Stimulated activated memory B cell treated with anti-CD40 and anti-IgM and Interleukin-4, amounts not matched to agents 10 μg/mL and 1 μg/mL and 100 μg/mL, for 72 hours (primary cell): Measurements from ENCODE around the gene EHD2.
"Not testable (repeated sequence)": the region's sequence is repeated elsewhere in the genome, so short reads cannot be mapped to it uniquely, and the experiment has no call there.

Experiments
- ATAC-seq: fragments of 150-1000 bp; cut with Tn5 transposase; 2 replicates; pipeline ENCODE4 v1.10.0; 2021
- H3K27ac Mint-ChIP-seq: one replicate; pipeline ENCODE4 v1.8.0; 2022; ENCODE audit warnings: mild to moderate bottlenecking, mixed read lengths
- H3K27me3 Mint-ChIP-seq: one replicate; pipeline ENCODE4 v1.8.0; 2022; ENCODE audit warnings: mixed read lengths
- H3K36me3 Mint-ChIP-seq: one replicate; pipeline ENCODE4 v1.8.0; 2022; ENCODE audit warnings: mixed read lengths
- H3K4me1 Mint-ChIP-seq: one replicate; pipeline ENCODE4 v1.8.0; 2022; ENCODE audit warnings: mixed read lengths
- H3K4me3 Mint-ChIP-seq: one replicate; pipeline ENCODE4 v1.8.0; 2022; ENCODE audit warnings: mild to moderate bottlenecking, moderate library complexity, mixed read lengths
- H3K9me3 Mint-ChIP-seq: one replicate; pipeline ENCODE4 v1.8.0; 2022; ENCODE audit warnings: mixed read lengths

The EHD2 gene

DNA sequence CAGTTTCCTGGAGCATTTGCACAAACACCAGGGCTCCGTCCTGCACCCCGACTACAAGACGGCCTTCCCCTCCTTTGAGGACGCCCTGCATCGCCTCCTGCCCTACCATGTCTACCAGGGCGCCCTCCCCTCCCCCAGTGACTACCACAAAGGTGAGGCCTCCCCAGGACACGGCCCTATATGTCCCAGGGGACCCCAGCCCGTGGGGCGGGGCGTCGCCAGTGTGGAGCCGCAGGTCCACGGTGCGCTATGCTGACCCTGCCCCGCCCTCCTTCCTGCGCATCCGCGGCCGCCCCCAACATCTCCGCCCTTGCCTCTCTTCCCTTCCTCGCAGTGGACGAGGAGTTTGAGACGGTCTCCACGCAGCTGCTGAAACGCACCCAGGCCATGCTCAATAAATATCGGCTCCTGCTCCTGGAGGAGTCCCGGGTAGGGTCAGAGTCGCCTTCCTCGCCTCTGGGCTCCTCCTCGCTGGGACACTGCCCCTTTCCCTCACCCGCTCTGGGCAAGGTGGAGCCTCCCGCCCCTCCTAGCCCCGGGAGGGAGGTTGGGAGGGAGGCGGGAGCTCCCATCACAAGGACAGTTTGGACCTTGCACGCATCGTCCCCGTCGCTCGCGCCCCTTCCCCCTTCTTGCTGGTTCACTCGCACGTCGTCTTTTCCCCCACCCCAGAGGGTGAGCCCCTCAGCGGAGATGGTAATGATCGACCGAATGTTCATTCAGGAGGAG lies 14.4 kb upstream of the EHD2 start:
- Mint-ChIP-seq H3K4me3 (no peak overlapping the region), H3K36me3 (peaks cover 39% of the 10 kb centered on the region), H3K9me3 (no peaks in the 10 kb centered on the region), H3K27me3 (no peaks in the 10 kb centered on the region), H3K4me1 (peaks cover 4% of the 10 kb centered on the region), H3K27ac (peak overlapping the region; percentile 57)
- ATAC-seq, result no peak

DNA sequence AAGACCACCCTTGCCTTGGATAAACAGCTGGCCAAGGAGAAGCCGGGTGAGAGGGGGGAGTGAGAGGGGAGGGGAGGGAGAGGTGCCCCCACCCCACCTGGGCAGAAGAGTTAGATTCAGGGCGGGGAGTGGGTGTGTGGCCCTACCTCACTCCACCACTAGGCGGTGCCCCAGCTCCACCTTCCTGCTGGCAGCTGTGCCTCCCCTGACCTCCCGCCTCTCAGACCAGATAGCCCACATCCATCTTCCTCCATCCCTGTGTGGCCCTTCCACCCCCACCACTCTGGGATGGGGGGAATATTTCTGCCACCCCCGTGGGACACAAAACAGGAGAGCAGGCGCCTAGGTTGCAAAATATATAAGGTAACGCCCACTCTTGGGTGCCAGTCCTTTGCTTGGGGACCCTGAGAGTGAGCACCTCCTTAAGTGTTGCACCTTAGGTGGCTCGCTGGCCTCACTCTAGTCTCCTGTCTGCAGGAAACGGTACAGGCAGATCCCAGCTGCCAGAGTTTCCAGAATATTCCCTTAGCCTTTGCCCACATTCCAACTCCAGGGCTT lies 13.8 kb upstream of the EHD2 start:
- Mint-ChIP-seq H3K27ac (no peak overlapping the region), H3K36me3 (peaks cover 43% of the 10 kb centered on the region), H3K9me3 (no peaks in the 10 kb centered on the region), H3K4me3 (no peak overlapping the region), H3K27me3 (no peaks in the 10 kb centered on the region), H3K4me1 (peaks cover 4% of the 10 kb centered on the region)
- ATAC-seq, result no peak

DNA sequence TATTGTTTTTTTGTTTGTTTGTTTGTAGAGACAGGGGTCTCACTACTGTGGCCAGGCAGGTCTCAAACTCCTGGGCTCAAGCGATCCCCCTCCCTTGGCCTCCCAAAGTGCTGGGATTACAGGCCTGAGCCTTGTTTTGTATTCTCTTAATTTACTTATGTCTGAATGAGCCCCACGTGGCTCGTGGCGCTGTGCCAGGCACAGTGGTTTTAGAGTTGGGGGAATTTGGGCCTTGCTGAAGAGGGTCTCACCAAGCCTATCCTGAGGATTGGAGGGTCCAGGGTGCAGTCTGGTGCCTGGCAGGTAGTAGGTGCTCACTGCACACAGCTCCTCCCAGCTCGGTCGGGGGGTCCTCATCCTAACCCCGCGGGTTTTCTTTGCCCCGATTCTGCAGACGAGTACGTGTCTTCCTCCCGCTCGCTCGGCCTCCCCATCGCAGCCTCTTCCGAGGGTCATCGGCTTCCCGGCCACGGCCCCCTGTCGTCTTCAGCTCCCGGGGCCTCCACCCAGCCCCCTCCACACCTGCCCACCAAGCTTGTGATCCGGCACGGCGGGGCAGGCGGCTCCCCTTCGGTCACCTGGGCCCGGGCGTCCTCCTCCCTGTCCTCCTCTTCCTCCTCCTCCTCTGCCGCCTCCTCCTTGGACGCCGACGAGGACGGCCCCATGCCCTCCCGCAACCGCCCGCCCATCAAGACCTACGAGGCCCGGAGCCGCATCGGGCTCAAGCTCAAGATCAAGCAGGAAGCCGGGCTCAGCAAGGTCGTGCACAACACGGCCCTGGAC lies 12.1 kb upstream of the EHD2 start:
- H3K4me1 Mint-ChIP-seq, result peaks cover 4% of the 10 kb centered on the region
- ATAC-seq, result no peak
- H3K36me3 Mint-ChIP-seq, result peaks cover 34% of the 10 kb centered on the region
- H3K27me3 Mint-ChIP-seq, result peaks cover 1% of the 10 kb centered on the region
- no peaks in the 10 kb centered on the region for H3K9me3 Mint-ChIP-seq
- H3K4me3 Mint-ChIP-seq, result no peak overlapping the region
- no peak overlapping the region for H3K27ac Mint-ChIP-seq

DNA sequence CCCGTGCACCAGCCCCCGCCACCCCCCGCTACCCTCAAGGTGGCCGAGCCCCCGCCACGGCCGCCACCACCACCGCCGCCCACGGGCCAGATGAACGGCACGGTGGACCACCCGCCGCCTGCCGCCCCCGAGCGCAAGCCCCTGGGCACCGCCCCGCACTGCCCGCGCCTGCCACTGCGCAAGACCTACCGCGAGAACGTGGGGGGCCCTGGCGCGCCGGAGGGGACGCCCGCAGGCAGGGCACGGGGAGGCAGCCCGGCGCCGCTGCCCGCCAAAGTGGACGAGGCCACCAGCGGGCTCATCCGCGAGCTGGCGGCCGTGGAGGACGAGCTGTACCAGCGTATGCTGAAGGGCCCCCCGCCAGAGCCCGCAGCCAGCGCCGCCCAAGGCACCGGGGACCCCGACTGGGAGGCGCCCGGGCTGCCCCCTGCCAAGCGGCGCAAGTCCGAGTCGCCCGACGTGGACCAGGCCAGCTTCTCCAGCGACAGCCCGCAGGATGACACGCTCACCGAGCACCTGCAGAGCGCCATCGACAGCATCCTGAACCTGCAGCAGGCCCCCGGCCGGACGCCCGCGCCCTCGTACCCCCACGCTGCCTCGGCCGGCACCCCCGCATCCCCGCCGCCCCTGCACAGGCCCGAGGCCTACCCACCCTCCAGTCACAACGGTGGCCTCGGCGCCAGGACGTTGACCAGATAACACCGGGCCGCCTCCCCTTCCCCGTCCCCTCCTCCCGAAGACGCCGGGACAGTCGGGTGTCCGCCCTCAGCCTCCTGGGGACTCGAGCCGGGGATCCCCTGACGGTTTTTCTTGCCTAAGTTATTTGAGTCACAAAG lies 11.3 kb upstream of the EHD2 start:
- no peaks in the 10 kb centered on the region for H3K9me3 Mint-ChIP-seq
- peak; percentile 58 for ATAC-seq

DNA sequence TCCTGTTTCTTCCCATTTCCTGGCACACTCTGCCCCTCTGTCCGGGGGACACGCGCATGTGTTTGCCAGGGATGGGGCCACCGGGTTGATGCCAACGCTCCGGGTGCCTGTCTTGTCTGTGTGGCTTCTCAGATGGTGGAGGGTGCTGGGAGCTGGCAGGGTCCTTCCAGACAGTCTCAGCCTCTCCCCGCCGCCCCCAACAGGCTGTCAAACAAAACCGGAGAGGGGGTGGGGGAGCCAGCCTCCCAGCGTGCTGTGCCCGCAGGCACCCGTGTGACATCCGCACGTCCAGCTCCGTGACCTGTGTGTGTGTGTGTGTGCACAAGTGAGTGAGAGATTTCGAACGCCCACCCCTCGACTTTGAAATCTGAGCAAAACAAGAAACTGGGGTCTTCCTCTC lies 10.6 kb upstream of the EHD2 start:
- H3K36me3 Mint-ChIP-seq, result peaks cover 34% of the 10 kb centered on the region
- H3K4me3 Mint-ChIP-seq, result no peak overlapping the region
- H3K27me3 Mint-ChIP-seq, result peaks cover 17% of the 10 kb centered on the region
- no peak for ATAC-seq
- H3K4me1 Mint-ChIP-seq, result peaks cover 14% of the 10 kb centered on the region
- H3K9me3 Mint-ChIP-seq, result no peaks in the 10 kb centered on the region
- no peak overlapping the region for H3K27ac Mint-ChIP-seq

More for the DNA sequence above, 11.3 kb upstream of the EHD2 start:
- H3K4me3 Mint-ChIP-seq, result no peak overlapping the region
- H3K27ac Mint-ChIP-seq, result no peak overlapping the region
- peaks cover 34% of the 10 kb centered on the region for H3K36me3 Mint-ChIP-seq
- H3K4me1 Mint-ChIP-seq, result peaks cover 7% of the 10 kb centered on the region
- H3K27me3 Mint-ChIP-seq, result peaks cover 9% of the 10 kb centered on the region

DNA sequence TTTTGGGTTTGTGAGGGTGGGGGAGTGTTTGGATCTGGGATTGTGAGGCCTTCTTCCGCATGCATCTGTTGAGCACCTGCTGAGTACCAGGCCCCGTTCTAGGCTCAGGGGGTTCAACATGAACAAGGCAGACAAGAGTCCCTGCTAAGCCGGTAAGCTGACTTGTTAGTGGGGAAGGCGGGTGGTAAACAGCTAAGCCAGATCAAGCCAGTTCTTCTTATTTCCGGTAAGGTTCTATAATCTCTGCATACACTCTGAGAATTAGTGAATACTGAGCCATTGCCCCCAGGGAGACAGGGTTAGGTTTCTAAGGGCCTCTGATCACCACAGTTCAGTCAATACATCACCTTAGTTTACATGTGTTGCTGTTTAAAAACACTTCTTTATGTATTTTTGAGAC lies 9.9 kb upstream of the EHD2 start:
- no peak overlapping the region for H3K27ac Mint-ChIP-seq
- peaks cover 18% of the 10 kb centered on the region for H3K27me3 Mint-ChIP-seq
- ATAC-seq, result no peak
- peaks cover 14% of the 10 kb centered on the region for H3K4me1 Mint-ChIP-seq
- no peaks in the 10 kb centered on the region for H3K9me3 Mint-ChIP-seq
- peaks cover 34% of the 10 kb centered on the region for H3K36me3 Mint-ChIP-seq
- no peak overlapping the region for H3K4me3 Mint-ChIP-seq

DNA sequence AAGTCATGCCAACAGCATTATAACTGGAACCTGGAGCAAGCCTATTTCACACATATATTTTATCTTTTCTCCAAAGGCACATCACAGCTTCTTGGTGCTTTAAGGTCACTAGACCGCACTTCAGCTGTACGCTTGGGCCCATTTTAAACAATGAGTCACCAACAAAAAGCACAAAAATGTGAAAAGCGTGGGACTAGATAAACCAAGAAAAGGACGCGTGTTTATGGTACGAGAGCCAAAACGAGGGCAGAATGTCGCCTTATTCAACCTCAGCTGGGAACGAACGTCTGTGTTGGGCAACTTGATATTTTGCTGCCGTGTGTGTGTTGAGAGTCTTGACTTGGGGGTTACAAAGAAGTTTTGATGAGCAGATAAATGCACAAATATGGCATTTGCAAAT lies 9.2 kb upstream of the EHD2 start:
- no peaks in the 10 kb centered on the region for H3K9me3 Mint-ChIP-seq
- H3K36me3 Mint-ChIP-seq, result peaks cover 29% of the 10 kb centered on the region
- H3K4me3 Mint-ChIP-seq, result no peak overlapping the region
- peaks cover 18% of the 10 kb centered on the region for H3K27me3 Mint-ChIP-seq
- ATAC-seq, result no peak
- H3K27ac Mint-ChIP-seq, result no peak overlapping the region
- H3K4me1 Mint-ChIP-seq, result peaks cover 10% of the 10 kb centered on the region

DNA sequence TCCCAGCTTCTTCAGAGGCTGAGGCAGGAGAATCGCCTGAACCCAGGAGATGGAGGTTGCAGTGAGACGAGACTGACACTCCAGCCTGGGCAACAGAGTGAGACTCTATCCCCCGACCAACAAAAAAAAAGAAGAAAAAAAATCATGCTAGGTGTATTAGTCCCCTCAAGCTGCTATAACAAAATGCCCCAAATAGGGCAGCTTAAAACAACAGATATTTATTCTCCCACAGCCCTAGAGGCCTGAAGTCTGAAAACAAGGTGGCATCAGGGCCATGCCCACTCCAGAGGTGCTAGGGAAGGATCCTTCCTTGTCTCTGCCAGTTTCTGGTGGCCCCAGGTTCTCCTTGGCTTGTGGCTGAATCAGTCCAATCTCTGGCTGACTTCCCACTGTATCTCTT lies 8.6 kb upstream of the EHD2 start:
- Mint-ChIP-seq H3K4me3 (no peak overlapping the region), H3K9me3 (no peaks in the 10 kb centered on the region), H3K36me3 (peaks cover 25% of the 10 kb centered on the region), H3K4me1 (peaks cover 10% of the 10 kb centered on the region), H3K27ac (no peak overlapping the region), H3K27me3 (peaks cover 18% of the 10 kb centered on the region)
- no peak for ATAC-seq

DNA sequence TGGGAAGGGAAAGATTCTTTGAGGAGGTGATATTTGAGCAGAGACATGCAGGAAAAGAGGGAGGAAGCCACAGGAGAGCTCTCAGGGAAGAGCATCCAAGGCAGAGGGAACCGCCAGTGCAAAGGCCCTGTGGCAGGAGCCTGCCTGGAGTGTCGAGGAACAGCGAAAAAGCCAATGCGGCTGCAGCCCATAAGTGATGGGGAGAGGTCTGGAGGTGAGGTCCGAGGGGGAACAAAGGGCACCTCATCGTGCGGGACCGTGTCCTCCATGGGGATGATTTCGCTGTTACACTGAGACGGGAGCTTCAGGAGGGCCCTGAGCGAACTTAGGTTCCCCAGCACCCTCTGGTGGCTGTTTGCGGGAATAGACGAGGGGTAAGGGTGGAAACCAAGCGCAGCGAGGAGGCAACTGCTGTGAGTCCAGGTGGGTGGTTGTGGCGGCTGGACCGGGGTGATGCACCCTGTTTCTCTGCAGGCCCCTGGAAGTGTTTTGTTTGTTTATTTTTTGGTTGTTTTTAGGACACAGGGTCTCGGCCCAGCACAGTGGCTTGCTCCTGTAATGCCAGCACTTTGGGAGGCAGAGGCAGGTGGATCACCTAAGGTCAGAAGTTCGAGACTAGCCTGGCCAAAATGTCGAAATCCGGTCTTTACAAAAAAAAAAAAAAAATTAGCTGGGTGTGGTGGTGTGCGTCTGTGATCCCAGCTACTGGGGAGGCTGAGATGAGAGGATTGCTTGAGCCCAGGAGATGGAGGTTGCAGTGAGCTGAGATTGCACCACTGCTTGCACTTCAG lies 5.9 kb upstream of the EHD2 start:
- Mint-ChIP-seq H3K27ac (no peak overlapping the region), H3K4me1 (peaks cover 10% of the 10 kb centered on the region), H3K27me3 (peaks cover 31% of the 10 kb centered on the region), H3K9me3 (no peaks in the 10 kb centered on the region), H3K4me3 (no peak overlapping the region), H3K36me3 (peaks cover 18% of the 10 kb centered on the region)
- peak; percentile 83 for ATAC-seq

DNA sequence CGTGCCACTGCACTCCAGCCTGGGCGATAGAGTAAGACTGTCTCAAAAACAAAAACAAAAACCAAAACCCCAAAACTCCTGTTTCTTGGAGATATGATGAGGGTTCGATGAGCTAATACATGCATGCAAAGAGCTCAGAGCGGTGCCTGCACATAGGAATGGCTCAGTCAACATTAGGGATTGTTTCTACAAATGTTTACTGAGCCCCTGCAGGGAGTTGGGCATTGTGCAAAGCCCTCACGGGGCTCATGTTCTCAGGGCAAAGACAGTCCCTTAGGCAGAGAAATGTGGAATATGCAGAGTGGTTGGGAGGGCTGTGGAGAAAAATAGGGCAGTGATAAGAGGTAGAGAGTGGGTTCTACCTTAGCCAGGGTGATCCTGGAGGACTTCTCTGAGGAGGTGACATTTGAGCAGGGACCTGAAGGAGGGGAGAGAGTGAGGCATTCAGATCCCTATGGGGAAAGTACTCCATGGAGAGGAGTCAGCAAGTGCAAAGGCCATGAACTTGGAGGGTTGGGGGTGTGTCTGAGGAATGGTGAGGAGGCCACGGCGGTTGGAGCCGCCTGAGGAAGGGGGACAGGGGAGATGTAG lies 1.5 kb upstream of the EHD2 start:
- Mint-ChIP-seq H3K4me3 (no peak overlapping the region), H3K27me3 (peaks cover 67% of the 10 kb centered on the region), H3K36me3 (peaks cover 6% of the 10 kb centered on the region), H3K27ac (no peak overlapping the region), H3K4me1 (peaks cover 8% of the 10 kb centered on the region), H3K9me3 (peaks cover 7% of the 10 kb centered on the region)
- ATAC-seq, result no peak

DNA sequence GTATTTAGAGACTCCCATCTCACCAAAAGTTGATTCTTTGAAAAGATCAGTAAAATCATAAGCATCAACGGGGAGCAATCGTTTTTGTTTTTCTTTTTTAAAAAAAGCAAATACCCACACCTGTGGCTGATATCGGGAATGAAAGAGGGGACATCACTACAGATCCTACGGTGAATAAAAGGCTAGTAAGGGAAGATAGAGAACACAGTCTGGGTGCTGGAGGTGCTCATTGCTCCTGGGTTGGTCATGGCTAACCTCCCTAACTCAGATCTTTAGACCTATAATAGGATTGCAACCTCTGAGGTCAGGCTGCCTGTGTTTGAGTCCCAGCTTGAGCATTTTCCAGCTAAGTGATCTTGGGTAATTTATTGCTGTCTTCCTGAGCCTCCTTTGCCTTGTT lies 1.1 kb downstream of the EHD2 start:
- ATAC-seq, result no peak
- Mint-ChIP-seq H3K4me1 (no peaks in the 10 kb centered on the region), H3K36me3 (peaks cover 6% of the 10 kb centered on the region), H3K4me3 (no peak overlapping the region), H3K9me3 (peaks cover 7% of the 10 kb centered on the region), H3K27ac (no peak overlapping the region), H3K27me3 (peaks cover 74% of the 10 kb centered on the region)

DNA sequence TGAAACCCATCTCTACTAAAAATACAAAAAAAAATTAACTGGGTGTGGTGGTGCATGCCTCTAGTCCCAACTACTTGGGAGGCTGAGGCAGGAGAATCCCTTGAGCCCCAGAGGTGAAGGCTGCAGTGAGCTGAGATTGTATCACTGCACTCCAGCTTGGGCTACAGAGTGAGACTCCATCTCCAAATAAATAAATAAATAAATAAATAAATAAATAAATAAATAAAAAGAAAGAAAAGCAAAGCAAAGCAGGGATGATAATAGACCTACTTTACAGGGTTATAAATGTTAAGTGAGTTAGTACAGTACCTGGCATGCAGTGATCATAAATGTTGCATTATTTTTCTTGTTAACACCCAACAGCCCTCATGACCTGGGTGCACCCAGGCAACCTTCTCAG lies 1.6 kb downstream of the EHD2 start:
- H3K27me3 Mint-ChIP-seq, result peaks cover 77% of the 10 kb centered on the region

DNA sequence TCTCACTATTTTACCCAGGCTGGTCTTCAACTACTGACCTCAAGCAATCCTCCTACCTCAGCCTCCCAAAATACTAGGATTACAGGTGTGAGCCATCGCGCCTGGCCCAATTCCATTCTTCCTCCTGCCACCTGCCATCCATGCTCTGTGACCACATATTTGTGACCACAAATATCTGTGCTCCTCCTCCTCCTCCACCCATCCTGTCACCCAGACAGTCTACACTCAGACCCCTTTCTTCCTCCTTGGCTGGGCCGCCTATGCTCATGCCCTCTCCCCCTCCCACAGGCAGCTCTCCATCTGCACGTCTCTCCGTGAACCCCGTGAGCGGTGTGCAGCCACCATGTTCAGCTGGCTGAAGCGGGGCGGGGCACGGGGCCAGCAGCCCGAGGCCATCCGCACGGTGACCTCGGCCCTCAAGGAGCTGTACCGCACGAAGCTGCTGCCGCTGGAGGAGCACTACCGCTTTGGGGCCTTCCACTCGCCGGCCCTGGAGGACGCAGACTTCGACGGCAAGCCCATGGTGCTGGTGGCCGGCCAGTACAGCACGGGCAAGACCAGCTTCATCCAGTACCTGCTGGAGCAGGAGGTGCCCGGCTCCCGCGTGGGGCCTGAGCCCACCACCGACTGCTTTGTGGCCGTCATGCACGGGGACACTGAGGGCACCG lies 3.2 kb downstream of the EHD2 start:
- Mint-ChIP-seq H3K4me3 (no peak overlapping the region), H3K9me3 (peaks cover 7% of the 10 kb centered on the region), H3K27ac (no peak overlapping the region), H3K36me3 (peaks cover 6% of the 10 kb centered on the region), H3K4me1 (no peaks in the 10 kb centered on the region), H3K27me3 (peaks cover 87% of the 10 kb centered on the region)
- no peak for ATAC-seq

More for the DNA sequence above, 1.6 kb downstream of the EHD2 start:
- not testable (repeated sequence) for H3K36me3 Mint-ChIP-seq, H3K27ac Mint-ChIP-seq, H3K4me1 Mint-ChIP-seq, H3K9me3 Mint-ChIP-seq, ATAC-seq, H3K4me3 Mint-ChIP-seq
